NCI-H345 (cell line): ENCODE measurements around the gene MALRD1.

Experiments used
- DNase-seq: peaks from one replicate; lab custom pipeline; 2025; lab: John Stamatoyannopoulos, UW

Gene MALRD1

DNA sequence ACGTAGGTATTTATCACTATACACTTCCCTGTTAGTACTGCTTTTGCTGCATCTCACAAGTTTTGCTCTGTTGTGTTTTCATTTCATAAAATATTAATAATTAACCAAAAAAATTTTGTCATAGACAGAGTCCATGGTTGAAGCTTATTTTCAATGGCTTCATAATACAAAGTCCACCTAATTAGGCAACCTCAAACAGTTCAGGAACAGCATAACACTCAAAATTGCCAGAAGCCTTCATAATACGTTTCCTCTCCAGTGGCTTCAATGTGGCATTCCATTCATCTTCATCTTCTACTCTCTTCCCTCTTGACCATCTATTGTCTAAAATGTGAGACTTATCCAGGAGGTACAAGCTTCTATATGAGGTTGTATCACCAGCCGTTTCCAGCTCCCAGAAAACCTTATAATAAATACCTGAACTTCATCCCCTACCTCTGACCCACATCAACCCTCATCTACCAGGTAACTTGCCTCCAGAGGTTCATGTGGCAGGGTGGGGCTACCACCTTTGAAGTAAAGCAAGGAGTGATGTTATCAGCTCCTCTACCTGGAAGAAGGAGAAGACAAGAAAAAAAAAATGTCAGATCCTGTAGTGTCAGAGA is 337.3 kb downstream of the MALRD1 start:
- DNase-seq = no peak

DNA sequence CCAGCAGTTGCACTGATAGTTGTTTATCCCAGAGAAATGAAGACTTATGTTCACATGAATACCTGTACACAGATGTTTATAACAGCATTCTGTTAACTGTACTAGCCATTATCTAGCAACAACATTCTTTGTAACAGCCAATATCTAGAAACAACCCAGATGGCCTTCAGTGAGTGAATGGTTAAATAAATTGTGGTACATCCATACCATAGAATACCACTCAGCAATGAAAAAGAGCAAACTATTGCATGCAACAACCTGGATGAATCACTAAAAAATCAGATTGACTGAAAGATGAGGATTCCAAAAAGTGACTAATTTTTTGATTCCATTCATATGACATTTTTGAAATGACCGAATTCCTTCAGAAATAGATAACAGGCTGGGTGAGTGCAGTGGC is 360.3 kb downstream of the MALRD1 start:
- DNase-seq = no peak

DNA sequence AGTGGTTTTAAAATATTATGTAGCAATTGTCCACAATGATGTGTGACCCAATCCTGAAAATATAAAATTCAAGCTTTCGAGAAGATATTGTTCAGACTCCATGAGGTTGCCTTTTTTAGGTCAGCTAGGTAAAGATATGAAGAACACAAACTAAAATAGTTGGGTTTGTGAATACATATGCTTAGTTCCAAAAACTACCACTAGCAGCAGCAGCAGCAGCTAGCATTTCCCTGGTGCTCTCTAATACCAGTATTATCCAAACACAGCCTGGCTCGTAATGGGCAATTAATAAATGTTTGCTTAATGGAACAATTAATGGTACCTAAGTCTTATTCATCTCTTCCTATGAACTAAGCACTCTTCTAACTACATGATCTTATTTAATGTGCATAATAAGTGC is 362.5 kb downstream of the MALRD1 start:
- DNase-seq = no peak

DNA sequence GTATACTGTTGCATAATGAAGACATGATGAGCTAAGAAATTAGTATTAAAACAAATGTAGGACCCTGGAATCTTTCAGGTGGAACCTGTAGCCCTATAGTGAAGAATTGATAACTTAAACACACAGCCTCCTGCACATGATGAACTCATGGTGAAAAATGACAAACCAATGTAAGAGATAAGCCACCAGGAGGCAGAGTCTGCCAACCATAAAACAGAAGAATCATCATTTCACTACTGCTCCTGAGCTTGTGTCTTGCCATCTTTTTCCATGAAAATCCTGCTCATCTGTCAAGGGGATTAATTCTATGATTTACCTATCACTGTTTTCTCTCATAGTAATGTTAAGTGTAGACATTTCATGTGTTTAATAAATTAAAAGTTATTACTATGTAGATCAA is 363.9 kb downstream of the MALRD1 start:
- no peak for DNase-seq

DNA sequence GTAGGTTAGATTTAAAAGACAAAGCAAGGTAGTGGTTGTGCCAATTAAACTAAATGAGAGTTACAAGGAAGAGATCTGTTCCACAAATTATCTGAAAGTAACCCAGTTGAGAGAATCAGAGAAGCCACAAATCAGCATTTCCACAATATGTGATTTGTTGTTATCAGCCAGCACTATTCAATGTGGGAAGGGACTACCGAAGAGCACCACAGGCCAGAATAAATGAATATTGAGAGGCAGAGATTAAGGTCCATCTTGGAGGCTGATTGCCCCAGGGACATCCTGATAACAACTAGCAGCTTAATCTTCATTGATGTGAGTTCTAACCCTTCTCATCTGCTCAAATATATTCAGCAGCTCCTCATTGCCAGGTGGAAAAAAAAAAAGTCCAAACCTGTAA is 367.6 kb downstream of the MALRD1 start:
- DNase-seq = no peak

DNA sequence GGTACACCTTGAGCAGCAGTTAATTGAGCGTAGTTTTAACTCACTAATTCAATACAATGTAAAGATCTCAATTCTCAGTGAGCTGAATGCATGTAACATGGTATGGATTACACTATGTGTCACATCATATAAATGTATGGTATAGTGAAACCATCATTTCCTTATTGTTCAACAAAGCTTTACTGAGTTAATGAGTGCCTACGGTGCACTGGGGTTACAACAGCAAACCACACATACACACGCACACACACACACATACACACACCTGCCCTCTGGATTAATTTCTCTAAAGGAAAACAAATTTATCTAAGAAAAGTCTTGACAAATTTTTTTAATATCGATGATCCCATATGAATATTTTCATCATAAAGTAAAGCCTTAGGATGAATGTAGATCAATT is 369.1 kb downstream of the MALRD1 start:
- DNase-seq = no peak

DNA sequence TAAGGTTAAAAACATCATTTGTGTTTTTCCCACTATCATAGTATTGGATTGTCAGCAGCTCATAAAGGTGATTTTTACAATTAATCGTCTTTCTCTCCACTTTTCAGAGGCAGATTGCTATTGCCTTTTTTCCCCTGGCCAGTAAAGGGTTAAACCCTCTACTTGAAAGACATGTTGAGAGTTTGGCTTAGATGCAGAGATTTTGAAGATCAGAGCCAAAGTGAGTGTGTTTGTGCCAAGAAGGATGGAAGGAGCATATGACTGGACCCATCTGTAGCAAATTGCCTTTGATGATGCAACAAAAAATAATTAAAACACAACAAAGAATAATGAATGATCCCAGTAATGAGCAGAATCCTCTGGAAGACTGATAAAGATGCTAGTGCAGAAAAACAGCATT is 373.1 kb downstream of the MALRD1 start:
- DNase-seq = no peak

DNA sequence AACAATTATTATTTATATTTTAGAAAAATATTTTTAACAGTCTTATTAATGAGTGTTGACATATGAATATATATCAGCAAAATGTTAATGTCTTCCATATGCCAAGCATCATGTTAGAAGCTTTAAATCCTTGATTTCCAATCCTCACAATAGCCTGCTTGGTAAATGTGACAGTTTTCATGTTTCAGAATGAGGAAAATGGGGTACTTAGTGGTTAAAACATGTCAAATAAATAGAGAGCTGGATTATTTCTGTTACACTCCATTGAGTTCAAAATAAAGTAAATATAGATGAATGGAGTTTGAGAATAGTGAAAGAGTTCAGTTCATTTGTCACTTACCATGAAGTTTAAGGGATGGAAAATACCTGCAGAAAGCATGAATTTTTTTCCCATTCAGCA is 377.4 kb downstream of the MALRD1 start:
- no peak for DNase-seq

DNA sequence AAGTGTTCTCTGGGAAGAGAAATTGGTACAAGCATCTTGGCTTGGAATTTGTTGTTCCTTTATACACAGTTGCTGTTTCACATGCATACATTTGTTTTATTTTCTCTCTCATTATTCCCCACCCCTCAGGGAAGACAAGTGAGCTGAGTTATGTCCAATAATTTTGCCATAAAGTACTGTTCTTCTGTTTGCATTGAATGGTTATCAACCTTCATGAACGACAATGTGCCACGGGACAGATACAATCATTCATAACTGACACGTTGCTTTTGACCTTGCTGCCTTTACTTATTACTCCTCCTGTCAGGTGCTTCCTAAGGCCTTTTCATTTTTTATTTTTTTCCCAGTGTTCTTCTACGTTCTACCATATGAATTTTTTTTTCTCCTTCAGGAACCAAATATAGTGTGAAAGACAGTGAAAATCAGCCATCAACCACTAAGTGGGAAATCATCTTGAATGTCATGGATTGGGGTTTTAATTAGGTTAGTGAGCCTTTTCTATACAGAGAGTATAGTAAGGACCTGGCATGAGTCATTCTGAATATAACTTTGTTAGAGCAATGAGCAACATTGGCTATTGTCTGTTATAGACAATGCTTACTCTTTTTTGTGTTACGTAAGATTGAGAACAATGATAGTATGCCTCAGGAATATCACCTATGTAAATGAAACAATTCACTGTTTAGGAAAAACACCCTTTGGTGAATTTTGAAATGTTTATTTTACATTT is 383.2 kb downstream of the MALRD1 start:
- DNase-seq = no peak

DNA sequence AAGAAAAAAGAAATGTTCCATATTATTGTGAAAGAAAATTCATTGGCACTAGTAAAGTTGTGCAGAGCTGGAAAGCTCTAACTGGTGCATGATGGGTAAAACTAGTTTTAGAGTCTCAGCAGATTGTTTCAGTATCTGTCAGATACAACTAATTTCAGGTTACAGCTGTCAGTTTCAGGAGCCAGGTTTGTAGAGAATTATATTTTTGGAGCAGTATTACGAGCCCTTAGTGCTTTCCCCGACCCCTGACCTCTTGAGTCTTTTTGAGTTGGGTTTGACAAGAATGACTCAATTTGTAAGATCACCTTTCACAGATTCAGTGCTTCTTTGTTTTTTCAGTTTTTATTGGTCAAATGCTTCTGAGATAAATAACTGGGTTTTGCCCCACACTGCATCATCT is 401.3 kb downstream of the MALRD1 start:
- DNase-seq = no peak

DNA sequence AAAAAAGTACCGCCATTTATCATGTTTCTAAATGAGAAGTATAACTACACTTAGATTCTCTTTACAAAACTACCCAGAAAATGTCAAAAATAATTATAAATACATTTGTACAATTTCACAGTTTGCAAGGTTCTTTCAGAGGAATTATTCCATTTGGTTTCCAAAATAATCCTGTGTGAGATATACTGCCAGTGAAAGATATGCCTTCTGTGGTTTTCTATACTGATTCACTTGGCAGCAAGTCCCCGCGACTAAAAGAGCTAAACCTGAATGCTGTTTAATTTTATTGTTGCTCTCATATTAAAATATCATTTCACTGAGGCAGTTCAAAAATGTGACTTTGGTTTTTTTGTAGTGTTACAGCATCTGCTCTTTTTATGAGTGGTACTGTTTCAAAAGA is 402.8 kb downstream of the MALRD1 start:
- no peak for DNase-seq

DNA sequence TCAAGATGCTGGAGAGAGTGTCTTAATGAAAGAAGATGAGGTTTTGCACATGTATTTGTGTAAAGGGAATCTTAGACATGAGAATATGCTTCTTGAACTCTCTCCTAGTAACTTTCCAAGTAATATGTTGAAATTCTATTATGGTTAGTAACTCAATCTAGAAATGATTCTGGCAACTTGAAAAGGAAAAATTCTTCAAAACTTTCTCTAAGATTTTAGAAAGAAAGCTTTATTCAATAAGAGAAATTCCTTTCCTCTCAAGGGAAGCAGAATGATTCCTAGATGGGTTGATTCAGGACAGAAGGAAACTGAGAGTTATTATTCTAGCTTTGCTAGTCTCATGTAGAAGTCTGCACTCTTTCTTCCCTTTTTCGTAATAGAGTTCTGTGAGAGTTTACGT is 403.3 kb downstream of the MALRD1 start:
- no peak for DNase-seq

DNA sequence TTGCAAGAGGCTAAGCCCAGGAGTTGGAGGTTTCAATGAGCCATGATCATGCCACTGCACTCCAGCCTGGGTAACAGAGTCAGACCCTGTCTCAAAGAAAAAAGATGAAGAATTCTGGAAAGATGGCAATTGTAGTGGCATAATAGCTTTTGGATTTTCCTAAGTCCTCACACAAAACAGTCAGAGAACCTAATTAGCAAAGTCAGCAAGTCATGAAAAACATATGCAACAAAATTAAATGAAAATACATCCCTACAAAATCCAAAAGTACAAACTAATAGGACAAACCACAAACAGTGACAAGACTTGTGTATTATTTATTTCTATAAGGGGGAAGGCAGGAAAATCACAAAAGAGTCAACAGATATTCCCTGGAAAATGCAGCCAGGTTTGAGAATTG is 405.4 kb downstream of the MALRD1 start:
- DNase-seq = no peak

DNA sequence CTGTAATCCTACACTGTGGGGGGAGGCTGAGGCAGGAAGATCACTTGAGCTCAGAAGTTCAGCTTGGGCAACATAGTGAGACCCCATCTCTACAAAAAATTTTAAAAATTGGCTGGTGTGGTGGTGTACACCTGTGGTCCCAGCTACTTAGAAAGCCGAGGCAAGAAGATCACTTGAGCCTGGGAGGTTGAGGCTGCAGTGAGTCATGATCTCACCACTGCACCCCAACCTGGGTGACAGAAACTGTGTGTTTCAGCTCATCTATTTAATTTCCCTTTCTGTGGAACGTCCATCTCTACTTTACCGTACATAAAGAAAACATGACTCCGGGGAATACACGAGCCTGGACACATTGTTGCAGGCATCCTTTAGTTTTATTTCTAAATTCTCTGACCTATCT is 413.0 kb downstream of the MALRD1 start:
- DNase-seq = no peak

DNA sequence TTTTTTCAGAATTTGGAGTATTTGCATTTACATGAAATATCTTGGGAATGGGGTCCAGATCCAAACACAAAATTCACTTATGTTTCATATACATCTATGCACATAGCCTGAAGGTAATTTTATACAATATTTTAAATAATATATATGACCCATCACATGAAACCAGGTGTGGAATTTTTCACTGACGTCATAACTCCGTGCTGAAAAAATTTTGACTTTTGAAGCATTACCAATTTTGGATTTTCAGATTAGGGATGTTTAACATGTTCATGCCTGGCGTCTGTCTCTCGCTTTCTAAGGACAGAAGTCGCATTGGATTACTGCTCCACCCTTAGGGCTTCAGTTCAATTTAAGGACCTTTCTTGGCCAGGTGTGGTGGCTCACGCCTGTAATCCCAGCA is 418.1 kb downstream of the MALRD1 start:
- DNase-seq = no peak

DNA sequence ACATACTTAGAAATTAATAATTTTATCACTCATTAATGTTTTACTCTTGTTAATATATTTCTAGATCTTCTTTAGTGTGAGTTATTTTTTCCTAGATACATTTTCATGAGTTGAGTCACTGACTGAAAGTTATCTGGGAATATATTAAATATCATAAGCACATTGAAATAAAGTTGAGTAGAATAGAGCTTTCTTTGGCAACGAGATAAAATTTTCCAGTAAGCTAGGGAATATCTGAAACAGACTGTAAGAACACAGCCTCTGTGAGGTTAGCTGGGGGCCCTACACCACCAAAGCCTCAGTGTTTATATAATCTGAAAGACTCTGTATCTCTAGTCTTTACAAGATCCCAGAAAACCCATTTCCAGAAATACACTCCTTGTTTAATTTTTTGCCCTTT is 419.8 kb downstream of the MALRD1 start:
- DNase-seq = no peak

DNA sequence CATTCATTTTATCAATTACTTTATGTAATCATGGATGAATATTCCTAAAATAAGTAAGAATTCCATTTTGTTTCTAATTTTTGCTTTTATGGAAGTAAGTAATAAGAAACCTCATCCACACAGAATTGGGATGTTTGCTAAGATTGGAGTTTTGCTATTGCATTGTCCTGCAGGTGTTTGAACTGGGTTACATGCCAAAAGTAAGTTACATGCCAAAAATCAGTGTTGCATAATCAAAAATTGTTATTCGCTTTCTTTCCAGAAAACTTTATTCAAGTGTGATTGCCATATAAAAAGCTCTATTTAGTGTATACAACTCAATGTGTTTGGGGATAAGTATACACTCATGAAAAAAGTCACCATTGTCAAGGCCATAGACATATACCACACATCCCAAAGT is 420.9 kb downstream of the MALRD1 start:
- no peak for DNase-seq

DNA sequence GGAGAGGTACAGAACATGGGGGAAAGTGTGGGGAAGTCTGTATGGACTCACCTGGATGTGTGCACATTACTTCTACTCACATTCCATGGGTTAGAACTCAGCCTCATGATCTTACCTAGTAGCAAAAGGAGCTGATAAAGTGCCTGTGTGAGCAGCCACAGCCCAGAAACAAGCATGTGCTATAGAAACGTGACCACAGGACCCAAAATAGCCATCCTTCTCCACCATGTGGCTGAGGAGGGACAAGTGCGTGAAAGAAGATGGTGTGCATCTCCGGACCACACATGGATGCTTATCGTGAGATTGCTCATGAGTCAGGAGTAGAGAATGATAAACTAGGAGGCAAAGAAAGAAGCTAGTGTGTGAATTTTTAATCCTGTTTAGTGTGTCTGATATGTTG is 431.3 kb downstream of the MALRD1 start:
- DNase-seq = no peak

DNA sequence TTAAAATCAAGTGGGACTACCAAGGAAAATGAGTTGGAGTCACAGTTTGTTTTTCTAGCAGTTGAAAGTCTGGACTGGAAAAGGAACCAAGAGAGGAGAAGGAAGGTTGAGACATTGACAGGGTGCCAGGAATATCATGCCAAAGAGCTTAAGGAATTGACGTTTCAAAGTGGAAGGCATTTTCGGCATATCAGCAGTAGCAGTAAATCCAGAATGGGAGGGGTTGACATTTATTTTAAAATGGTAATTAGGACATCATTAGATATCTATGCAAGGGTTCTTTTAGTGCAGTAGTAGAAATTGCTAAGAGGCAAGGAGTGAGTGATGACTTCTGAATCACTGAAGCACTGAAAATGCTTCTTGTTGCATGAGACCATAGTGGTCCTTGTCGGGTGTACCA is 431.8 kb downstream of the MALRD1 start:
- DNase-seq = no peak

DNA sequence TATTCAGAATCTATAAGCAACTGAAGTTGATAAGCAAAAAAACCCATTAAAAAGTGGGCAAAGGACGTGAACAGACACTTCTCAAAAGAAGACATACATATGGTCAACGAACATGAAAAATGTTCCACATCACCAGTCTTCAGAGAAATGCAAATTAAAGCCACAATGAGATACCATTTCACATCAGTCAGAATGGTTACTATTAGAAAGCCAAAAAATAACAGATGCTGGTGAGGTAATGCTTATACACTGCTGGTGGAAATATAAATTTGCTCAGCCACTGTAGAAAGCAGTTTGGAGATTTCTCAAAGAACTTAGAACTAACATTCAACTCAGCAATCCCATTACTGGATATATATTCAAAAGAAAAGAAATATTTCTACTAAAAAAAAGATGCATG is 434.8 kb downstream of the MALRD1 start:
- DNase-seq = no peak

DNA sequence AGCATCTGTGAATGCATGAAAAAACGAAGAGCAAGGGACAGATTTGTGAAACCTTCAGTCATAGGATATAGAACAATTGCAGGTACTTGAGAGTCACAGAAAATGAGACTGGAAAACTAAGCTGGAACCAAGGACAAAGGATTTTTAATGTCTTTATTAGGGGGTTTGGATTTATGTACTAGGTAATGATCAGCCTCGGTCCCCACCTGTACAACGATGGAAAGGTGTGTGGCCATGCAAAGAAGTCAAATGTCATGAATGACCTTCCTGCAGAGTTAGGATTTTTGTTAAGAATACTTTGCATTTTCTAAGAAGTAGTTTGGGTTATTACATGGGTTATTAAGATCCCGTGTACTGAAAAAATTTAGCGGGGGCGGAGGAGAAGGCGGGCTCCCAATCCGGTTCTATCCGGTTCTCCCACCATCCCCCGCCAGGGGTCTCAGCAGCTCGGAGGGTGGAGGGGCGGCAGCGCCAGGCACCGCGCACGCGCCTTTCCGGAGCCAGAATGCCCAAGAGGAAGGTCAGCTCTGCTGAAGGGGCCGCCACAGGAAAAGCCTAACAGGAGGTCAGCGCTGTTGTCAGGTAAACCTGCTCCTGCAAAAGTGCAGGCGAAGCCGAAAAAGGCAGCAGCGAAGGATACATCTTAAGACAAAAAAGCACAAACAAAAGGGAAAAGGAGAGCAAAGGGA is 440.1 kb downstream of the MALRD1 start:
- DNase-seq = no peak

DNA sequence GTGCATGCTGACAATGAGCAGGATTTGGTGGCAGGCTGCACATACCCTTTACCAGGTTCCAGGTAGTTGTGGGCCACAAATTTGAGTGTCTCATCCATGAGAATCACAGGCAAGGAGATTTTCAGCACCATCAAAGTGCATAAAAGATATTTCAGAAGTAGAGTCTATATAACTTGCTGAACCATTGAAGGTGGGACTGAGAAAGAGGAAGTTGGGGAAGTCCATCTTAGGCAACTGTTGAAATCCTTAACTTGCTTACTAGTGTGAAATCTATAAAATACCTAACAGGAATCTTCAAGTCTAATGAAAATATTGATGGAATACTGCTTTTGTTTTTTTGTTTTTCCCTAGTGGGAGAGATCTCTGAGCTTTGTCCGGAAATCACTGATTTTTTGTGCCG is 442.6 kb downstream of the MALRD1 start:
- no peak for DNase-seq

DNA sequence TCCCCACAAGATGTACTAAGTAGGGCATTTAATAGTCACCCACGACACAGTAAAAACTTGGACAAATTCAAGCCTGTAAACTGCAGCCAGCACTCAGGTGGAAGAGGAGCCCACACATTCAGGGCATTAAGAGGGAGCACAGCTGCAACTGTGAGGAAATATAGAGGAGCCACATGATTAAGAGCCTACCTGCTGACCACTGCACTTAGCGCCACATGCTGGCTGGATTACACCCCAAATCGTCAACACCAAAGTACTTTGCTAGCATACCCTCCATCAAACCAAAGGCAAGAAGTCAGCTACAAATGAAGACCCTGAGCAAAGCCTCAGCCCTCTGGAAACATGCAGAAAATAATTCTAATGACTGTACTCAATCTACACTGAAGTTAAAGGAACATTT is 445.3 kb downstream of the MALRD1 start:
- DNase-seq = no peak

DNA sequence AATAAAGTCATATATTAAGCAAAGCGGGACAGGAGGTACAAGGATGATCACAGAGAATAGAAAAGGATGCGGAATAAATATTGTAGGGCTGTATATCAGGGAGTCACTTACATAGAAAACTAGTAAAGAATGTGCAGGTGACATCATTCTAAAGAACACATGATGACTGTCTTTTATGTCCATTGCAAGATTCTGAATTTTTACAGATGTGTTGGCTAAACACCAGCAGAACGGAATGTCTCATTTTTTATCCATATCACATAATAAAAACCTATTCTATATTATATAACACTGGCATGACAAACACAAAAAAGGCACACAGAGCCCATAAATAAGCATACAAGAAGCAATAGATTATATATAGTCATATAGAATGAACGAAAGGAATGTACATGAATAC is 448.4 kb downstream of the MALRD1 start:
- no peak for DNase-seq
